BE2C (cell line): ENCODE results near the gene ARAP1.

Source experiments
- DNase-seq: peaks from one replicate; pipeline ENCODE4 v3.0.0-alpha.2; 2020
- H3K27me3 ChIP-seq: fragments of 250-450 bp; sonication (Bioruptor Pico); 2 replicates; pipeline ENCODE4 v1.5.1; 2020; ENCODE audit warnings: mild to moderate bottlenecking
- H3K36me3 ChIP-seq: fragments of 250-450 bp; sonication (Bioruptor Pico); 2 replicates; pipeline ENCODE4 v1.5.1; 2020; ENCODE audit warnings: mild to moderate bottlenecking
- H3K4me1 ChIP-seq: fragments of 250-450 bp; sonication (Bioruptor Pico); 2 replicates; pipeline ENCODE4 v1.5.1; 2020
- H3K4me3 ChIP-seq: 2 replicates; pipeline ENCODE4 v1.5.1; 2011; ENCODE audit warnings: low read depth, low read length
- H3K9me3 ChIP-seq: fragments of 250-450 bp; sonication (Bioruptor Pico); 2 replicates; pipeline ENCODE4 v1.5.1; 2020
- TF ChIP-seq, protein P1 (sequence below): IDR thresholded peaks from 2 replicates; pipeline ENCODE4 v1.5.1; 2012; ENCODE audit warnings: mild to moderate bottlenecking, low read depth, low read length

ARAP1 gene

DNA sequence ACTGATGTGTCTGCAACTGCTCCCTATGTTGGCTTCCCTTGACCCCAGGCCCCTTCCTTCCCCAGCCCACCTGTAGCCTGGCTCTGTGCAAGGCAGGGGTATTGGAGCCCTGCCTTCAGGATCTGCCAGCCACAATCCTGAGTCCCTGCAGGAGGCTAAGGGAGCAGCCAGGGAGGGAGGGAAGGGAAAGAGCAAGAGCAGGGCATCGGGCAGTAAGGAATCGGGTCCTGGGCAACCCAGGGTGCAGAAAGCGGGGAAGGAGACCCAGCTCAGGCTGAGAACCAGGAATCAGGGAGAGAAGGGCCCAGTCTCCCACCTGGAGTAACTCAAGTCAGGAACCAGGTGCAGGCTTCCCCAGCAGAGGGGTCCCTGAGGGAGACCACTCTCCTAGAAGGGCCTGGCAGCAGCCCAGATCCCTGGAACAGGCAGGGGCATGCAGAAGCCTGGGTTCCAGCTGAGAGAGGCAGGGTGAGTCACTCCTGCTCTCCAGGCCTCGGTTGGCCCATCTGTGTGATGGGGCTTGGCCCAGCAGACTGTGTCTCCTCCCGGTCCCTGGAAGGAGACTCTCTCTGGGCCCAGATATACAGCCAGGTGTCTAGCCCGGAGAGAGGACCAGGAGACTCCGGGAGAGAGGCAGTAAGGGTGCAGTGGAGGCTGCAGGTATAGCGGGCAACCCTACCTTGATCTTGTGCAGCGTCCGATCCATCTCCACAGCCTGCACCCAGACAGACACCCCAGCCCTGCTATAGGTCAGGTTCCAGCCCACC lies 28.3 kb upstream of the ARAP1 start:
- no peak for DNase-seq

DNA sequence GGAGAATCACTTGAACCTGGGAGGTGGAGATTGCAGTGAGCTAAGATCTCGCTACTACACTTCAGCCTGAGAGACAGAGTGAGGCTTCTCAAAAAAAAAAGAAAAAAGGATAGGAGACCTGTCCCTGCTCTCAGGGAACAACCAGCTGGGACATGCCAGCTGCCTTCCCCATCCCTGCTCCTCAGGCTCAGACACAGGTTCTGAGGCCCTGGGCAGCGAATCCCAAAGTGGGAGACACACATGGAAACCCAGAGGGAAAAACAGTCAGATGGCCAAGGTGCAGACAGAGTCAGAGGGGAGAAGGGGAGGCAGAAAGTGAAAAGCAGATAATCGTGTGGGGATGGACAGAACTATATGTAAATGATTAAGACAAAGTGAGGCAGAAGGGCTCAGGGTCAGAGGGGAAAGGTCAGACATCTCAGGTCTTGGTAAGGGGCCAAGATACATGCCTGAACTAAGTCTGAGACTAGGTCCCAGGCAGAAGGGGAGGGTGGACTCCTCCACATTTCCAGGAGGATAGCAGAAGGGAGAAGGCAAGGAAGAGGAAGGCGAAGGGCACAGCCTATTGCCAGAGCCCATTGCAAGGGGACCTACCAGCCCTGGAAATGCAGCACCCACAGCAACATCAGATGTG lies 27.4 kb upstream of the ARAP1 start:
- TF ChIP-seq, protein P1, sequence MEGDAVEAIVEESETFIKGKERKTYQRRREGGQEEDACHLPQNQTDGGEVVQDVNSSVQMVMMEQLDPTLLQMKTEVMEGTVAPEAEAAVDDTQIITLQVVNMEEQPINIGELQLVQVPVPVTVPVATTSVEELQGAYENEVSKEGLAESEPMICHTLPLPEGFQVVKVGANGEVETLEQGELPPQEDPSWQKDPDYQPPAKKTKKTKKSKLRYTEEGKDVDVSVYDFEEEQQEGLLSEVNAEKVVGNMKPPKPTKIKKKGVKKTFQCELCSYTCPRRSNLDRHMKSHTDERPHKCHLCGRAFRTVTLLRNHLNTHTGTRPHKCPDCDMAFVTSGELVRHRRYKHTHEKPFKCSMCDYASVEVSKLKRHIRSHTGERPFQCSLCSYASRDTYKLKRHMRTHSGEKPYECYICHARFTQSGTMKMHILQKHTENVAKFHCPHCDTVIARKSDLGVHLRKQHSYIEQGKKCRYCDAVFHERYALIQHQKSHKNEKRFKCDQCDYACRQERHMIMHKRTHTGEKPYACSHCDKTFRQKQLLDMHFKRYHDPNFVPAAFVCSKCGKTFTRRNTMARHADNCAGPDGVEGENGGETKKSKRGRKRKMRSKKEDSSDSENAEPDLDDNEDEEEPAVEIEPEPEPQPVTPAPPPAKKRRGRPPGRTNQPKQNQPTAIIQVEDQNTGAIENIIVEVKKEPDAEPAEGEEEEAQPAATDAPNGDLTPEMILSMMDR: no peak
- H3K9me3 ChIP-seq: no peaks in the 10 kb centered on the region
- no peaks in the 10 kb centered on the region for H3K36me3 ChIP-seq
- H3K4me3 ChIP-seq: no peak overlapping the region
- H3K4me1 ChIP-seq: peaks cover 18% of the 10 kb centered on the region
- DNase-seq: no peak
- H3K27me3 ChIP-seq: no peaks in the 10 kb centered on the region

More for the DNA sequence above, 28.3 kb upstream of the ARAP1 start:
- Histone ChIP-seq H3K4me1 (peaks cover 17% of the 10 kb centered on the region), H3K36me3 (no peaks in the 10 kb centered on the region), H3K27me3 (no peaks in the 10 kb centered on the region), H3K9me3 (no peaks in the 10 kb centered on the region), H3K4me3 (no peak overlapping the region)
- TF ChIP-seq, protein P1: no peak

DNA sequence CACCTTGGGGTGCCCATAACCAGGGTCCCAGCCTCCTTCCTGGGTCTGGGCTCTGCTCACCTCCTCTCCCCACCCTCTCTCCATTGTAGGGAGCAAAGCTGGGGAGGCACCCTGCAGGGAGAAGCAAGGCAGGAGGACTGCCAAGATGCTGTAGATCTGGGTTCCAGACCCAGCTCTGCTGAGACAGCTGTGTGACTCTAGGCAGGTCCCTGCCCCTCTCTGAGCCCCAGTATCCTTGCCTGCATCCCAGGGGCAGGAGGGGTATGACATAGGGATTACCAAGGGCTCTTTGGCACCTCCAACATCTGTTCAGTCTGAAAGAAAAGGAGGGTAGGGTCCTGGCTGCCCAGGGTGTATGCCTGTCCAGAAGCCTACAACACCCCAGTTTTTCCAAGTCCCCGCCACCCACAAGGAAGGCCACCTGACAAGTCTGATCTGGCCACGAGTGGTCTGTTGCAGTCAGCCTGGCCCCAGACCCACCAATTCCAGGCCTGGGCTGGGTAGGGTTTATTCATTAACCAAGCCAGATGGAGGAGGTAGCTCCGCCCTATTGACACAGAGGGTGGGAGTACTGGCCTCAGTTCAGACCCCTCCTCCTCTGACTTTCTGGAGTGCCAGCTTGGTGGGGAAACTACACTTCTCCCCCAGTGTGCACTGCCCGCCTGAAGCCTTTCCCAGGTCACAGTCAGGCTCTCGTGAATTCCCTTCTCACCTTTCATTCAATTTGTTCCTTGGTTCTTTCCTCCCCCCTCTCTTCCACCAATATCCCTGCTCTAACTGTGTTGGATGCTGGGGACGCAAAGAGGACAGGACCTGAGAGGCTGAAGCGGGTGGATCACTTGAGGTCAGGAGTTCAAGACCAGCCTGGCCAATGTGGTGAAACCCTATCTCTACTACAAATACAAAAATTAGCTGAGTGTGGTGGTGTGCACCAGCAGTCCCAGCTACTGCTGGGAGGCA lies 26.6 kb upstream of the ARAP1 start:
- Histone ChIP-seq H3K9me3 (no peaks in the 10 kb centered on the region), H3K4me1 (peaks cover 26% of the 10 kb centered on the region), H3K4me3 (no peak overlapping the region), H3K36me3 (no peaks in the 10 kb centered on the region), H3K27me3 (no peaks in the 10 kb centered on the region)
- TF ChIP-seq, protein P1: no peak
- DNase-seq: no peak

DNA sequence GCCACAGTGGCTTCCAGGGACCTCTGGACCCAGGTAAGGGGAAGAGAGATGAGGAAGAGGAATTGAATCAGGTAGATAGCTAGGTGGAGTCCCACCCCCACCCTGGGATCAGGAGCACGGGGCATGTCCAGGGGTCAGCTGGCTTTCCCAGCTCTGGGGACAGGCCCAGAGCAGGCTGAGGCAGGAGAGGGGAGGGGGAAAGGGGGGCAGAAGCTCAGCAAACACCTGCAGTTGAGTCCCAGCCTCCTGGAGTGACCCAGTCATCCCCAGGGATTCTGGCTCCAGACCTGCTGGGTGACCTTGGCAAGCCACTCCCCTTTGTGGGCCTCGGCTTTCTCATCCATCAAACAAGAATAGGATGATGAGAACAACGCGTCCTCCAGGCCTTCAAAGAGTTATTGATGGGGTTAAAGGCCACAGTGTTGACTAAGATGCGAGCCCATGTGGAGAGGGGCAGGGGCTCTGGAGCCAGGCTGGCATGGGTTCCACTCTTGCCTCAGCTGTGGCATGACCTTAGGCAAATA lies 25.6 kb upstream of the ARAP1 start:
- Histone ChIP-seq H3K36me3 (no peaks in the 10 kb centered on the region), H3K4me1 (peaks cover 35% of the 10 kb centered on the region), H3K4me3 (no peak overlapping the region), H3K9me3 (no peaks in the 10 kb centered on the region), H3K27me3 (no peaks in the 10 kb centered on the region)
- DNase-seq: peak; percentile 51
- TF ChIP-seq, protein P1: no peak

DNA sequence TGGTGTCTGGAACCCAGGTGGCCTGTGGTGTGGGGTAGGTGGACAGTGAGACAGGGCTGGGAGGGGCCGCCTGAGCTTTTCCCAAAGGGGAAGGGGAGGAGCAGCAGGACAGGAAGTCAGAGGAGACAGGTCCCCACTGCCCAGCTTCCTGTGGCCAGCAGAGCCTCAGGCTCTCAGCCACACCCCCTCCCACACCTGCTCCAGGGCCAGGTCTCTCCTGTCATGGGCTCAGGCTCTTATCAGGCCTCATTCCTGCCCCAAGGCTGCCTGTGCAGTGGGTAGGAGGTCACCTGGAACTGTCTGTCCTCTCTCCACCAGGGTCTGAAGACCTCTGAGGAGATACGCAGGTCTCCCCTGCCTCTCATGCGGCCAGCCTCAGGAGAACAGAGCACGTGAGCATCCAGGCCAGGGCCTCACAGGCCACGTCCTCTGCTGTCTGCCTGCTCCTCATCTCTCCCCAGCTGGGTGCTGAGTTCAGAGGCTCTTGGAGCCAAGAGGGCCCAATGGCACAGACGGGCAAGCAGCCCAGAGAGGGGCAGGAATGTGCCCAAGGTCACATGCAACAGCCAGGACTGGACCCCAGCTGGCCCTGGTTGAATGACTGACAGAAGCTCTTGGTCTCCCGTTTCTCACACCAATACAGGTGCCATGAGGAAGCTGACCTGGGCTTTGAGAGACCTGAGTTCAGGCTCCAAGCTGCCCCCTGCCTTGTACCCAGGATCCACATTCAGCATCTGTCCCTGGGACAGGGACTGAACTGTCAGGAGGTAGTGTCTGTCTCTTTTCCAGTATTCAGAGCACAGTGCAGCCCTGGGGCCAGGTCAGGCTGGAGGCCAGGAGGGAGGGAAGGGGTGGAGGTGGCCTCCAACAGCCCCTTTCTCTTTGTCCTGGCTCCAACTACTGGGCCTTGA lies 24.9 kb upstream of the ARAP1 start:
- Histone ChIP-seq H3K4me3 (no peak overlapping the region), H3K4me1 (peaks cover 42% of the 10 kb centered on the region), H3K36me3 (no peaks in the 10 kb centered on the region), H3K27me3 (no peaks in the 10 kb centered on the region), H3K9me3 (no peaks in the 10 kb centered on the region)
- TF ChIP-seq, protein P1: no peak
- DNase-seq: no peak
